HTERT RPE-1 (cell line): Measurements from ENCODE around the gene ANKEF1.
"Not testable (repeated sequence)": the region's sequence is repeated elsewhere in the genome, so short reads cannot be mapped to it uniquely, and the experiment has no call there.

Source experiments
- in situ Hi-C: fragments of 300-500 bp; cut with MboI; formaldehyde crosslinking; loops from 4 replicates; pipeline ENCODE4 v1.14.3; 2020; ENCODE audit warnings: low sequenced_read_pairs

The ANKEF1 gene

GRCh38 chr20:10031451-10032215 lies 3.2 kb upstream of the ANKEF1 start:
- in situ Hi-C loops: not testable (repeated sequence)

GRCh38 chr20:10032269-10032668 lies 2.5 kb upstream of the ANKEF1 start:
- in situ Hi-C loops: not testable (repeated sequence)

- in situ Hi-C loops: no loop called here
Measured at GRCh38 chr20:10033905-10034650, 709 bp upstream of the ANKEF1 start.

- in situ Hi-C loops: not testable (repeated sequence)
Measured at GRCh38 chr20:10036321-10036720, 1.5 kb downstream of the ANKEF1 start.

GRCh38 chr20:10040070-10040975 lies 5.5 kb downstream of the ANKEF1 start:
- in situ Hi-C loops: no loop called here

- in situ Hi-C loops: no loop called here
Measured at GRCh38 chr20:10042086-10042485, 7.3 kb downstream of the ANKEF1 start.

GRCh38 chr20:10047427-10047826 lies 12.6 kb downstream of the ANKEF1 start:
- in situ Hi-C loops: no loop called here

GRCh38 chr20:10051185-10051584 lies 16.4 kb downstream of the ANKEF1 start:
- in situ Hi-C loops: no loop called here

- in situ Hi-C loops: no loop called here
Measured at GRCh38 chr20:10059006-10059405, 24.2 kb downstream of the ANKEF1 start.

- in situ Hi-C loops: no loop called here
Measured at GRCh38 chr20:10060226-10060625, 25.4 kb downstream of the ANKEF1 start.

GRCh38 chr20:10061641-10062040 lies 26.9 kb downstream of the ANKEF1 start:
- in situ Hi-C loops: no loop called here

GRCh38 chr20:10063482-10063881 lies 28.7 kb downstream of the ANKEF1 start:
- in situ Hi-C loops: no loop called here

- in situ Hi-C loops: no loop called here
Measured at GRCh38 chr20:10064611-10065010, 29.8 kb downstream of the ANKEF1 start.

GRCh38 chr20:10065154-10065833 lies 30.5 kb downstream of the ANKEF1 start:
- in situ Hi-C loops: no loop called here

- in situ Hi-C loops: no loop called here
Measured at GRCh38 chr20:10067321-10067720, 32.5 kb downstream of the ANKEF1 start.

GRCh38 chr20:10074513-10074912 lies 39.7 kb downstream of the ANKEF1 start:
- in situ Hi-C loops: no loop called here

GRCh38 chr20:10075606-10076005 lies 40.8 kb downstream of the ANKEF1 start:
- in situ Hi-C loops: no loop called here

- in situ Hi-C loops: no loop called here
Measured at GRCh38 chr20:10076126-10077080, 41.6 kb downstream of the ANKEF1 start.

GRCh38 chr20:10077081-10077471 lies 42.3 kb downstream of the ANKEF1 start:
- in situ Hi-C loops: no loop called here

- in situ Hi-C loops: no loop called here
Measured at GRCh38 chr20:10077886-10078285, 43.1 kb downstream of the ANKEF1 start.
